GM12865 (cell line): ENCODE results near the gene YJEFN3.

Source experiments
- DNase-seq: peaks from one replicate; pipeline ENCODE4 v3.0.0; 2010; ENCODE audit warnings: low read depth
- H3K4me3 ChIP-seq: 2 replicates; pipeline ENCODE4 v1.5.1; 2011; ENCODE audit warnings: mild to moderate bottlenecking, low read depth, low read length, control low read depth
- CTCF ChIP-seq: IDR thresholded peaks from 2 replicates; pipeline ENCODE4 v1.5.1; 2011; ENCODE audit warnings: low read length, control low read depth, low read depth, inconsistent platforms; ENCODE audit not compliant: insufficient read depth; ENCODE audit errors: missing control alignments

Gene YJEFN3

GRCh38 chr19:19546751-19547162 is 18.0 kb downstream of the YJEFN3 start:
- DNase-seq: no peak
- no peak overlapping the region for H3K4me3 ChIP-seq
- TF ChIP-seq CTCF: no peak

GRCh38 chr19:19547674-19548336 is 19.1 kb downstream of the YJEFN3 start:
- DNase-seq: no peak
- H3K4me3 ChIP-seq: no peak overlapping the region
- no peak for TF ChIP-seq CTCF

GRCh38 chr19:19548915-19549759 is 20.4 kb downstream of the YJEFN3 start:
- no peak overlapping the region for H3K4me3 ChIP-seq
- DNase-seq: no peak
- no peak for TF ChIP-seq CTCF

GRCh38 chr19:19549804-19550464 is 21.2 kb downstream of the YJEFN3 start:
- no peak for TF ChIP-seq CTCF

GRCh38 chr19:19550485-19550929 is 21.8 kb downstream of the YJEFN3 start:
- DNase-seq: no peak
- no peak for TF ChIP-seq CTCF
- H3K4me3 ChIP-seq: no peak overlapping the region

More at GRCh38 chr19:19549804-19550464, 21.2 kb downstream of the YJEFN3 start:
- H3K4me3 ChIP-seq: no peak overlapping the region
- no peak for DNase-seq

GRCh38 chr19:19550972-19551852 is 22.5 kb downstream of the YJEFN3 start:
- no peak for DNase-seq
- TF ChIP-seq CTCF: no peak
- H3K4me3 ChIP-seq: no peak overlapping the region
